Activated T-helper 1 cell treated with anti-CD3 and anti-CD28 coated beads, Interleukin-12 subunit alpha, Interleukin-12 subunit beta, Interleukin-2, Interleukin-4 antibody, amounts not matched to agents 30 ng/mL and 10 ng/mL and 1 ng/mL, durations not matched to agents 14 hours and 24 hours and 36 hours (primary cell): ENCODE measurements around the gene EGFR. TPM values are rescaled to one million over a fixed set of nuclear protein-coding genes. Genes with fewer than 3 reads are reported as not detected.
A peak's percentile ranks its signal among the peaks of the same experiment; 100 is the strongest.

Experiments
- DNase-seq: peaks from one replicate; pipeline ENCODE4 v3.0.0; 2021; ENCODE audit warnings: low spot score
- H3K27ac Mint-ChIP-seq: one replicate; pipeline ENCODE4 v1.8.0; 2021; ENCODE audit warnings: mild to moderate bottlenecking, mixed read lengths
- H3K27me3 Mint-ChIP-seq: one replicate; pipeline ENCODE4 v1.8.0; 2022; ENCODE audit warnings: mild to moderate bottlenecking, moderate library complexity, mixed read lengths; ENCODE audit not compliant: insufficient read depth
- H3K36me3 Mint-ChIP-seq: one replicate; pipeline ENCODE4 v1.8.0; 2021; ENCODE audit warnings: low read depth, mixed read lengths
- H3K4me1 Mint-ChIP-seq: one replicate; pipeline ENCODE4 v1.8.0; 2021; ENCODE audit warnings: low read depth, mixed read lengths
- H3K4me3 Mint-ChIP-seq: one replicate; pipeline ENCODE4 v1.8.0; 2021; ENCODE audit warnings: mild to moderate bottlenecking, moderate library complexity, mixed read lengths
- H3K9me3 Mint-ChIP-seq: one replicate; pipeline ENCODE4 v1.8.0; 2021; ENCODE audit warnings: mixed read lengths
- intact Hi-C: fragments of 100-400 bp; cut with micrococcal nuclease; formaldehyde crosslinking; loops from one replicate; pipeline ENCODE4 v1.15.1; 2024
- total RNA-seq: library from RNA; stranded (reverse); gene quantifications from 2 replicates; pipeline ENCODE4 v1.2.3, GENCODE V29; 2022

EGFR gene
- total RNA-seq, 1 donor from 2014 or later: 0.10 TPM

DNA sequence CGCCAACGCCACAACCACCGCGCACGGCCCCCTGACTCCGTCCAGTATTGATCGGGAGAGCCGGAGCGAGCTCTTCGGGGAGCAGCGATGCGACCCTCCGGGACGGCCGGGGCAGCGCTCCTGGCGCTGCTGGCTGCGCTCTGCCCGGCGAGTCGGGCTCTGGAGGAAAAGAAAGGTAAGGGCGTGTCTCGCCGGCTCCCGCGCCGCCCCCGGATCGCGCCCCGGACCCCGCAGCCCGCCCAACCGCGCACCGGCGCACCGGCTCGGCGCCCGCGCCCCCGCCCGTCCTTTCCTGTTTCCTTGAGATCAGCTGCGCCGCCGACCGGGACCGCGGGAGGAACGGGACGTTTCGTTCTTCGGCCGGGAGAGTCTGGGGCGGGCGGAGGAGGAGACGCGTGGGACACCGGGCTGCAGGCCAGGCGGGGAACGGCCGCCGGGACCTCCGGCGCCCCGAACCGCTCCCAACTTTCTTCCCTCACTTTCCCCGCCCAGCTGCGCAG is 424 bp downstream of the EGFR start:
- no peaks in the 10 kb centered on the region for H3K4me1 Mint-ChIP-seq
- no peak overlapping the region for H3K4me3 Mint-ChIP-seq
- no peak overlapping the region for H3K27ac Mint-ChIP-seq
- peaks cover 56% of the 10 kb centered on the region for H3K27me3 Mint-ChIP-seq
- H3K9me3 Mint-ChIP-seq: no peaks in the 10 kb centered on the region
- no peak for DNase-seq
- H3K36me3 Mint-ChIP-seq: no peaks in the 10 kb centered on the region
- intact Hi-C loops: no loop called here

DNA sequence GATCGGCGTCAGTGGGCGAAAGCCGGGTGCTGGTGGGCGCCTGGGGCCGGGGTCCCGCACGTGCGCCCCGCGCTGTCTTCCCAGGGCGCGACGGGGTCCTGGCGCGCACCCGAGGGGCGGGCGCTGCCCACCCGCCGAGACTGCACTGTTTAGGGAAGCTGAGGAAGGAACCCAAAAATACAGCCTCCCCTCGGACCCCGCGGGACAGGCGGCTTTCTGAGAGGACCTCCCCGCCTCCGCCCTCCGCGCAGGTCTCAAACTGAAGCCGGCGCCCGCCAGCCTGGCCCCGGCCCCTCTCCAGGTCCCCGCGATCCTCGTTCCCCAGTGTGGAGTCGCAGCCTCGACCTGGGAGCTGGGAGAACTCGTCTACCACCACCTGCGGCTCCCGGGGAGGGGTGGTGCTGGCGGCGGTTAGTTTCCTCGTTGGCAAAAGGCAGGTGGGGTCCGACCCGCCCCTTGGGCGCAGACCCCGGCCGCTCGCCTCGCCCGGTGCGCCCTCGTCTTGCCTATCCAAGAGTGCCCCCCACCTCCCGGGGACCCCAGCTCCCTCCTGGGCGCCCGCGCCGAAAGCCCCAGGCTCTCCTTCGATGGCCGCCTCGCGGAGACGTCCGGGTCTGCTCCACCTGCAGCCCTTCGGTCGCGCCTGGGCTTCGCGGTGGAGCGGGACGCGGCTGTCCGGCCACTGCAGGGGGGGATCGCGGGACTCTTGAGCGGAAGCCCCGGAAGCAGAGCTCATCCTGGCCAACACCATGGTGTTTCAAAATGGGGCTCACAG is 1.1 kb downstream of the EGFR start:
- DNase-seq: no peak
- H3K4me1 Mint-ChIP-seq: no peaks in the 10 kb centered on the region
- H3K27me3 Mint-ChIP-seq: peaks cover 56% of the 10 kb centered on the region
- H3K36me3 Mint-ChIP-seq: no peaks in the 10 kb centered on the region
- H3K4me3 Mint-ChIP-seq: no peak overlapping the region
- intact Hi-C loops: no loop called here
- H3K27ac Mint-ChIP-seq: no peak overlapping the region
- H3K9me3 Mint-ChIP-seq: no peaks in the 10 kb centered on the region

DNA sequence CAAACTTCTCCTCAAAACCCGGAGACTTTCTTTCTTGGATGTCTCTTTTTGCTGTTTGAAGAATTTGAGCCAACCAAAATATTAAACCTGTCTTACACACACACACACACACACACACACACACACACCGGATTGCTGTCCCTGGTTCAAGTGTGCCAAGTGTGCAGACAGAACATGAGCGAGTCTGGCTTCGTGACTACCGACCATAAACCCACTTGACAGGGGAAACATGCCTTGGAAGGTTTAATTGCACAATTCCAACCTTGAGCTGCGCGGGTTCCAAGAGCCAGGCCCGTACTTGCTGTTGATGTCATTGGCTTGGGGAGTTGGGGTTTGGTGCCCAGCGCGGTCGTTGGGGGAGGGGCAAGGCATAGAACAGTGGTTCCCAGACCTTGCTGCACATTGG is 1.7 kb downstream of the EGFR start:
- Mint-ChIP-seq H3K36me3 (no peaks in the 10 kb centered on the region), H3K9me3 (no peaks in the 10 kb centered on the region), H3K4me1 (no peaks in the 10 kb centered on the region), H3K27ac (no peak overlapping the region), H3K4me3 (no peak overlapping the region), H3K27me3 (peaks cover 51% of the 10 kb centered on the region)
- intact Hi-C loops: no loop called here
- DNase-seq: no peak

DNA sequence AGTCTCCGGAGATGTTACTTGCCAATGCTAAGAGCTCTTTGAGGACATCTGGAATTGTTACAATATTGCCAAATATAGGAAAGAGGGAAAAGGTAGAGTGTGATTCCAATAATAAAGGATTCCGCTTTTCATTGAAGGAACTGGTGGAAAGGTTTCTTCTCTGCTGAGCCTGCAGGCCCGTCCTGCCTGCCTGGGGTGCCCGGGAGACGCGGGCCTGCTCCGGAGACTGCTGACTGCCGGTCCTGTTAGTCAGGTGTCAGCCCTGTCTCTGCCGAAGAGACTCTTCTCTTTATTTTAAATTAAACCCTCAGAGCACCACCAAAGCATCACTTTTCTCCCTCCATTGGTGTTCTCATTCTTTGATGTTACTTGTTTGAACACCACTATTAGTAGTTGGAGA is 2.2 kb downstream of the EGFR start:
- H3K36me3 Mint-ChIP-seq: no peaks in the 10 kb centered on the region
- H3K9me3 Mint-ChIP-seq: no peaks in the 10 kb centered on the region
- H3K27me3 Mint-ChIP-seq: peaks cover 45% of the 10 kb centered on the region
- no peak overlapping the region for H3K27ac Mint-ChIP-seq
- no peaks in the 10 kb centered on the region for H3K4me1 Mint-ChIP-seq
- DNase-seq: no peak
- intact Hi-C loops: no loop called here
- peak overlapping the region; percentile 12 for H3K4me3 Mint-ChIP-seq

DNA sequence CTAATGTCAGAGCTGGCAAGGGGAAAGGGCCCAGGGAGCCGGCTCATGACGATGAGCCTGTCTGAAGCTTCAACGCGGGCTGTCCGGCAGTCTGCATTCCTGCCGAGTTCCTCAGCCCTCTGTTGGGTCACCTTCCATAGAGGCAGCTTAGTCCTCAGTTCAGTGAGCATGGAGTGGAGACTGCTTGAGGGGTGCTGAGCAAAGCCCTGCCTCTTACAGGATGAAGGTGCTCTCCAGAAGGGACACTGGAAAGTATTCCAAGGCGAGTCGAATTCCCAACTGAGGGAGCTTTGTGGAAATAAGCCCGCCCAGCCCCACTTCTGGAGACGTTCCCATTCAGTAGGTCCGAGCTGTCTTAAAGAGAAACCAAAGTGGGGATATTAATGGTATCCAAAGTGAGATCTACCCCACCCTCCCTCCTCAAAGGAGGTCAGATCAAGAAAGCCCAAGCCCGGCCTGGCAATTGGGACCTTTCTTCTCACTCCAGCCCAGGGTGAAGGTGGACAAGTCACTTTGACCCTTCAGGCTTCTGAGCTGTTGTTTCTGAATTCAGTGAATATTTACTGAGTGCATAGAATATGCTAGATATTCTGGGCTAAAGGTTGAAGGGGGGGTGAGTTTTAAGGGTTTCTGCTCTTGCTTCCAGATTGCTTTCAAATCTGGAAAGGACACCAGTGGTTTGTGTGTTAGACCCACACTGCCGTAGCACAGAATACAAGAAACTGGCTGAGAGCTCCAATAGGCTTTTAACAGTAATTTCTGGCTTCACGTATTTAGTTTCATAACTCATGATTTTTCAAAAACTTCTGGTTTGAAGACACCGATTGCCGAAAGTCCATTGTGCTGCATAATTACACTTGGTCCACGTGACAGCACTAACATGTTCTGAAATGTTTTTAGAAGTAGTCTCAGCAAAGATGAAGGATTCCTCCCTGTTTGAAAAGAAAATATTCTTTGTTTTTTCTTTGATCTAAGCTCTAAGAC is 3.5 kb downstream of the EGFR start:
- Mint-ChIP-seq H3K4me1 (no peaks in the 10 kb centered on the region), H3K4me3 (no peak overlapping the region), H3K36me3 (no peaks in the 10 kb centered on the region), H3K9me3 (no peaks in the 10 kb centered on the region), H3K27me3 (peaks cover 33% of the 10 kb centered on the region), H3K27ac (no peak overlapping the region)
- DNase-seq: no peak
- intact Hi-C loops: no loop called here

DNA sequence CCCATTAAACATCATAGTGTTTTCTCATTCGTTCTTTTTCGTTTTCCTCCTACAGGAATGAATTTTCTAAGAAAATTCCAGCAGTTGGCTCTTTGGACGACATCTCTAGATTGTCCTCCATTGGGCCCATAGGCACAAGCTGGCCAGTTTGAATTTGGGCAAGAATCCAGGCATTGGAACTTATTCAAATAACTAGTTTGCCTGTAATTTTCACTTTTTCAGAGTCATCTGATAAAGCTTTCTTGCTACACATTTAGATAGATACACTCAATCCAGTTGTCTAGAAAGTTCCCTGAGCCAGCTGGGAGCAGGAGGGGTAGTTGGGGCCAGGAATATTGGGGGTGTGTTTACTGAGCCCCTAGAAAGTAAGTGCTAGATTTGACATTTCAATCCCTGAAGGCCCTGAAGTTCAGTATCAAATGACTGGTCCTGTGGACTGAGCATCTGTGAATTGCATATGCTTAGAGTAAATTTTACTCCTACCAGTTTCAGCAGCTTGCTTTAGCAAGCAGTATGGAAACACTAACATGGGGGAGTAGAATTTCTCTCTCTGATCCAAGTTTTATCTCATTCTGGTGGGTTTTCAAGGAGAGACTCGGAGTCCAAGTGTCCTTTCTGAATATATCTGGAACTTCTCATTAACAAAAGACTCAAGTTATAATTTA is 5.2 kb downstream of the EGFR start:
- Mint-ChIP-seq H3K9me3 (no peaks in the 10 kb centered on the region), H3K27ac (no peak overlapping the region), H3K27me3 (peaks cover 23% of the 10 kb centered on the region), H3K36me3 (no peaks in the 10 kb centered on the region), H3K4me1 (no peaks in the 10 kb centered on the region), H3K4me3 (no peak overlapping the region)
- intact Hi-C loops: no loop called here
- no peak for DNase-seq

DNA sequence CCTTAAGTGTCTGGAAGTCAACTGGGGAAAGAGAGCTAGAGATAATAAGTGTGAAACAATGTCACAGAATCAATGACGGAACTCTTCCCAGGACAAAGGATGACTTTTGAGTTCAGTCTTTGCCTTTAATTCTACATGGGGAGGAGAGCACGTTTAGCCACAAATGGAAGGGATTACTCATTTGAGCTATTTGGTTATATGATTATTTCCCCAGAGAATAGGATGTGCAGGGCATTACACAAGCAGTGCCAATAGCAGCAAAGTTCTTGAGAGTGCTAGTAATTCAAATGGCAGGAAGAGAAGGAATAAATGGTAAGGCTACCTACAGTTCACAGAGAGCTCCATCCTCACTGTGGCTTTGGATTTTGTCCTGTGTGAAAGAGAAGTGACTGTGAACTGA is 6.0 kb downstream of the EGFR start:
- no peak overlapping the region for H3K27ac Mint-ChIP-seq
- intact Hi-C loops: no loop called here

DNA sequence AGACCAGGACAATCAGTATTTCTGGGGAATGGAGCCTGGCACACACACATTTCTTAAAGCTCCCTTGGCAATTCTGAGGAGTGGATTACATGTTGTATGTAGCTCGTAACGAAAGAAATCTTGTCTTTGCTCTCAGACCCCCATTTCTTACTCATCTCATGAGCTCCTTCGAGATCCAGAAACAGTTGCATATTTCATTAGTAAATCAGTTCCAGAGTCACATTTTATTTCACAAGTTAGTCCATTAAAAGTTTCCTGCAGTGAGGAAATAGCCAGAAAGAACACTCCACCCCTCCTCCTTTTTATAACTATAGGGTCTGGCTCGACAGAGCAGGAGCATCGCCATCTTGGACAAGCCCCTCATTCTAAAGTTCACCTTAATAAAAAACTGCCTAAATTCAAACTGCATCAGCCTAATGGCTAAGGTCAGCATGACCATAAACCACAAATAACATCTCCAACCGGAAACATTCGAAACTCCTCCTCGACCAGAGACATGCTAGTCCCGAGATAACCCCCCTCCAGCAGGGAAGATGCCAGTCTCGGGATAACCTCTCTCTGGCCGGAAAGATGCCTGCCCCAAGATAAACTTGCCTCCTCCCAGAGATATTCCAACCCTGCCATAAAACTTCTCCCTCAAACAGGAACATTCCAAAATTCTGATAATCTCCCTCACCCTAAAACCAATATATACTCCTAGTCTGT is 7.4 kb downstream of the EGFR start:
- Mint-ChIP-seq H3K27ac (no peak overlapping the region), H3K27me3 (peaks cover 28% of the 10 kb centered on the region), H3K9me3 (no peaks in the 10 kb centered on the region), H3K4me1 (no peaks in the 10 kb centered on the region), H3K36me3 (no peaks in the 10 kb centered on the region), H3K4me3 (no peak overlapping the region)
- intact Hi-C loops: loop anchor here (2.0 kb wide), 1 partner anchor 65 kb away; no protein-coding TSS in a partner anchor
- no peak for DNase-seq

More for the DNA sequence above, 6.0 kb downstream of the EGFR start:
- Mint-ChIP-seq H3K27me3 (peaks cover 23% of the 10 kb centered on the region), H3K9me3 (no peaks in the 10 kb centered on the region), H3K4me1 (no peaks in the 10 kb centered on the region), H3K4me3 (no peak overlapping the region), H3K36me3 (no peaks in the 10 kb centered on the region)
- DNase-seq: no peak

DNA sequence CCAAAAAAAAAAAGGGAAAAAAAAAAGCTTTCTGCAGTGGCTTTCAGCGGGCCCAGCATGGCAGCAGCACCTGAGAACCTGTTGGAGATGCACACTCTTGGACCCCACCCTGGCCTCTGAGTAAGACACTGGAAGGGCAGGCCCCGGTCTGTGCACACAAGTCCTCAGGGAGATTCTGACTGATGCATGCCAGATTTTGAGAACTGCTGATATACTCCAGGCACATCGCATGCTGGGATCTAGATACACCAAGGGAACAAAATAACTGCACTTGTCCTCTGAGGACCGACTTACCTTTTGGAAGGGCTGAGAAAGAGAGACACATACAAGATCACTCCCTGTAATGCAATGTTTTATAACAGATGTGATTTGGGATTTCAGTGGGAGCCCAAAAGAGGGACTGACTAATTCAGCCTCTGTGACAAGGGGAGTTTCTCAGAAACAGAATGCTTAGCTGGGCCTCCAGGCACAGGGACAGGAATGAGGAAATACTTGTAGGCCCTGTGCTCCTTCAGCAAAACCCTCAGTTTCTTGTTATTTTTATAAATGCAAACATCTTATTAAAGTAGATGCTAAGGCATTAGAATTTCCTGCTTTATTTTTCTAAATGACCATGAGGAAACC is 8.2 kb downstream of the EGFR start:
- no peaks in the 10 kb centered on the region for H3K4me1 Mint-ChIP-seq
- H3K27me3 Mint-ChIP-seq: peaks cover 21% of the 10 kb centered on the region
- intact Hi-C loops: loop anchor here (2.0 kb wide), 1 partner anchor 66 kb away; no protein-coding TSS in a partner anchor
- no peak for DNase-seq
- H3K36me3 Mint-ChIP-seq: no peaks in the 10 kb centered on the region
- no peak overlapping the region for H3K4me3 Mint-ChIP-seq
- no peaks in the 10 kb centered on the region for H3K9me3 Mint-ChIP-seq
- H3K27ac Mint-ChIP-seq: no peak overlapping the region

DNA sequence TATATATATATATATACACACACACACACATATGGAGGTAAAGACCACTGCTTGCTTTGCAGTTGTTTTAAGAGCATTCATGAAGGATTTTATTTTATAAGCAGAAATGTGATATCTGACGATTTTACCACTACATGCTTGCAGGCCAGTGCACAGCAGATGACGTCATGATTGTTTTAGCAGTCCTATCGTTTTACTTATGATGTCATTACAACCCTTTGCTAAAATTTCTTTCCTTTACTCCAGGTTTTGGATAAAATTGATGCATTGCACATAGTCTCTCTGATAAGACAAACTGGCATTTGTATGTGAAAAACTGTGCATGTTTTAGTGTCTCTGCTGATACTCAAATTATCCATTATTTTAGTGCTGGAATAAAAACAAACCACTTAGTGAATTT is 9.2 kb downstream of the EGFR start:
- H3K27ac Mint-ChIP-seq: no peak overlapping the region
- peaks cover 21% of the 10 kb centered on the region for H3K27me3 Mint-ChIP-seq
- H3K4me3 Mint-ChIP-seq: no peak overlapping the region
- no peaks in the 10 kb centered on the region for H3K9me3 Mint-ChIP-seq
- intact Hi-C loops: no loop called here
- no peaks in the 10 kb centered on the region for H3K36me3 Mint-ChIP-seq
- H3K4me1 Mint-ChIP-seq: no peaks in the 10 kb centered on the region
- no peak for DNase-seq

DNA sequence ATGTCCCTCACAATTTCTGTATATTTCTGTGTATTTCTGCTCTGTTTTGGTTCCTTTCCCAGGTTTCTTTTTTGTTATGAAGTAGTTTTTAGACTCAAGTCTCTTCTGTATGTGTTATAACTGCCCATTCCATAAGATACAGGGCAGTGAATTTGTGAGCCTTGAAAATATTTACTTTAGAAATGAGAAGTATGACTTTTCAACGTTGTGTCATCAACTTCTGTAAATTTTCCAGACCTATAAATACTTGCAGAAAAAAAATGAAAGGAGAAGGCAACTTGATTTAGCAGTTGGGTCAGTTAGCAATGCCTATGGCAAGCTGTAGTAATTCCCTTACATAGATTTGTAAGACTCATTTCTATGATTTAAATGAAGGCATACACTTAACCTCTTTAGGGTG is 11.5 kb downstream of the EGFR start:
- H3K4me3 Mint-ChIP-seq: no peak overlapping the region
- intact Hi-C loops: no loop called here
- no peak overlapping the region for H3K27ac Mint-ChIP-seq
- no peaks in the 10 kb centered on the region for H3K4me1 Mint-ChIP-seq
- no peaks in the 10 kb centered on the region for H3K36me3 Mint-ChIP-seq
- H3K9me3 Mint-ChIP-seq: no peaks in the 10 kb centered on the region
- peaks cover 21% of the 10 kb centered on the region for H3K27me3 Mint-ChIP-seq
- DNase-seq: no peak

DNA sequence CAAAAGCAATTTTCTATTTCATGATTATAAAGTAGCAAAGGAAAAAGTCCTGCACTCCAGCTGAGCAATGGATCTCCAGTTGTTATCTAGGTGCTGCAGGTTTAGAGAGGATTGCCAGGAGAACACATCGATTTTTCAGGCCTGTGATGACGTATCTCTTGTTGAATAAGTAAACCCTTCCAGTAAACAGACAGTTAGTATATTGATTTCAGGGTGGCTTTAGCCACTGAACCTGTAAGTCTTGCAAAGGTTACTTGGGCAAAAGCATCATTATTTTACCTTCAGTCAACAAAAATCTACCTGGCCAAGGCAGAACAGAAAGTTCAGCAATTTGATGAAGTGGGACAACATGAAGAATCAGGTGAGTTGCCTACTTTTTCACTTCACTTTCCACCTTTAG is 12.3 kb downstream of the EGFR start:
- H3K27me3 Mint-ChIP-seq: peaks cover 21% of the 10 kb centered on the region
- intact Hi-C loops: no loop called here
- DNase-seq: no peak
- H3K4me1 Mint-ChIP-seq: no peaks in the 10 kb centered on the region
- no peak overlapping the region for H3K27ac Mint-ChIP-seq
- no peaks in the 10 kb centered on the region for H3K36me3 Mint-ChIP-seq
- no peak overlapping the region for H3K4me3 Mint-ChIP-seq
- no peaks in the 10 kb centered on the region for H3K9me3 Mint-ChIP-seq
